Keratinocyte (primary cell): ENCODE measurements around the gene RAB3IL1. TPM values are rescaled to one million over a fixed set of nuclear protein-coding genes. Genes with fewer than 3 reads are reported as not detected.

Experiments
- DNase-seq: peaks from one replicate; pipeline ENCODE4 v3.0.0-alpha.2; 2011; ENCODE audit warnings: low read depth, missing footprints, low spot score
- FAIRE-seq: peaks from 2 replicates; lab custom pipeline; 2011; peaks lifted over from hg19 to GRCh38; lab: Jason Lieb, UNC
- H2AFZ ChIP-seq: 2 replicates; pipeline ENCODE4 v1.6.0; 2012; ENCODE audit warnings: low read length, control low read depth, inconsistent platforms; ENCODE audit not compliant: control insufficient read depth
- H3K27ac ChIP-seq: 2 replicates; pipeline ENCODE4 v1.5.1; 2011; ENCODE audit warnings: low read length; ENCODE audit not compliant: control insufficient read depth, insufficient read depth
- H3K27me3 ChIP-seq: 3 replicates; pipeline ENCODE4 v1.6.0; 2011; ENCODE audit warnings: low read length; ENCODE audit not compliant: control insufficient read depth, insufficient read depth; ENCODE audit errors: extremely low read depth
- H3K36me3 ChIP-seq, 2 experiments: 2 replicates in 1 of 2; 3 replicates in 1 of 2; pipeline ENCODE4 v1.5.1; 2011; ENCODE audit warnings: low read length in 2 of 2, mild to moderate bottlenecking in 1 of 2; ENCODE audit not compliant: control insufficient read depth in 2 of 2, insufficient read depth in 2 of 2; ENCODE audit errors: extremely low read depth in 1 of 2
- H3K4me1 ChIP-seq: 3 replicates; pipeline ENCODE4 v1.5.1; 2011; ENCODE audit warnings: low read length; ENCODE audit not compliant: control insufficient read depth, insufficient read depth; ENCODE audit errors: extremely low read depth
- H3K4me2 ChIP-seq: 3 replicates; pipeline ENCODE4 v1.6.0; 2011; ENCODE audit warnings: low read depth, low read length; ENCODE audit not compliant: control insufficient read depth, insufficient read depth; ENCODE audit errors: extremely low read depth
- H3K4me3 ChIP-seq, 3 experiments: fragments of 200-600 bp in 1 of 3; sonication (generic) in 1 of 3; 2 replicates in 2 of 3; 3 replicates in 1 of 3; pipeline ENCODE4 v1.5.1; 2011 to 2016; ENCODE audit warnings: low read length in 3 of 3, mild to moderate bottlenecking in 3 of 3, control low read depth in 2 of 3, inconsistent platforms in 1 of 3, low read depth in 1 of 3, mixed read lengths in 1 of 3, mixed run types in 1 of 3, moderate library complexity in 1 of 3; ENCODE audit not compliant: control insufficient read depth in 2 of 3, insufficient read depth in 2 of 3; ENCODE audit errors: extremely low read depth in 1 of 3
- H3K79me2 ChIP-seq: 2 replicates; pipeline ENCODE4 v1.6.0; 2012; ENCODE audit warnings: low read length; ENCODE audit not compliant: control insufficient read depth, insufficient read depth
- H3K9ac ChIP-seq: 3 replicates; pipeline ENCODE4 v1.6.0; 2011; ENCODE audit warnings: low read length; ENCODE audit not compliant: control insufficient read depth, insufficient read depth; ENCODE audit errors: extremely low read depth
- H3K9me1 ChIP-seq: 3 replicates; pipeline ENCODE4 v1.6.0; 2011; ENCODE audit warnings: low read length; ENCODE audit not compliant: control insufficient read depth, insufficient read depth; ENCODE audit errors: extremely low read depth
- H3K9me3 ChIP-seq: 2 replicates; pipeline ENCODE4 v1.5.1; 2012; ENCODE audit warnings: low read depth, low read length; ENCODE audit not compliant: control insufficient read depth
- H4K20me1 ChIP-seq: 3 replicates; pipeline ENCODE4 v1.6.0; 2011; ENCODE audit warnings: low read length; ENCODE audit not compliant: control insufficient read depth, insufficient read depth; ENCODE audit errors: extremely low read depth
- EZH2 ChIP-seq: IDR thresholded peaks from one replicate; pipeline ENCODE4 v1.6.1; 2012; ENCODE audit warnings: inconsistent platforms, mild to moderate bottlenecking, low read length, moderate library complexity
- dilution Hi-C: fragments of 300-500 bp; cut with MboI; formaldehyde crosslinking; loops from one replicate; pipeline ENCODE4 v1.7.0; 2020; ENCODE audit warnings: low sequenced_read_pairs; ENCODE audit not compliant: extremely low pct_ligation_motif_present
- polyA plus RNA-seq, 5 experiments: library from polyadenylated mRNA; depleted of rRNA in 3 of 5; stranded (reverse) in 3 of 5; stranded (forward) in 1 of 5; unstranded in 1 of 5; fragments of >200 nt; gene quantifications; 1 replicate in 1 of 5; 2 replicates in 3 of 5; 3 replicates in 1 of 5; pipeline versions ENCODE4 v1.2.1 to v1.2.3, GENCODE V29; 2011 to 2012; ENCODE audit warnings: missing spikeins in 2 of 5, low read depth in 1 of 5, low replicate concordance in 1 of 5
- TF ChIP-seq, protein P1 (sequence below), 3 experiments: IDR thresholded peaks in 1 of 3; conservative IDR thresholded peaks in 1 of 3; optimal IDR thresholded peaks in 1 of 3; 2 replicates in 2 of 3; 3 replicates in 1 of 3; pipeline versions ENCODE3 to v1.5.1; 2011; ENCODE audit warnings: low read length in 3 of 3, mild to moderate bottlenecking in 3 of 3, moderate library complexity in 2 of 3, control low read depth in 1 of 3, inconsistent platforms in 1 of 3; ENCODE audit not compliant: insufficient read depth in 2 of 3; ENCODE audit errors: extremely low read depth in 1 of 3

RAB3IL1 gene
- polyA plus RNA-seq, 1 donor (not counting 4 experiments of a cell fraction or from before 2014, with no cell fraction given) = 0.31 TPM

- no peak for DNase-seq
- Histone ChIP-seq H3K27me3 (peaks cover 8% of the 10 kb centered on the region), H4K20me1 (peaks cover 2% of the 10 kb centered on the region), H3K36me3 (peaks cover 0 to 2% of the 10 kb centered on the region in 2 experiments), H3K79me2 (no peaks in the 10 kb centered on the region), H3K9me1 (no peaks in the 10 kb centered on the region), H3K4me3 (no peak overlapping the region), H3K27ac (no peak overlapping the region), H3K9me3 (no peaks in the 10 kb centered on the region), H3K4me2 (no peak overlapping the region), H3K4me1 (no peaks in the 10 kb centered on the region), H2AFZ (no peak overlapping the region), H3K9ac (no peak overlapping the region)
- dilution Hi-C loops = no loop called here
- TF ChIP-seq, protein P1, sequence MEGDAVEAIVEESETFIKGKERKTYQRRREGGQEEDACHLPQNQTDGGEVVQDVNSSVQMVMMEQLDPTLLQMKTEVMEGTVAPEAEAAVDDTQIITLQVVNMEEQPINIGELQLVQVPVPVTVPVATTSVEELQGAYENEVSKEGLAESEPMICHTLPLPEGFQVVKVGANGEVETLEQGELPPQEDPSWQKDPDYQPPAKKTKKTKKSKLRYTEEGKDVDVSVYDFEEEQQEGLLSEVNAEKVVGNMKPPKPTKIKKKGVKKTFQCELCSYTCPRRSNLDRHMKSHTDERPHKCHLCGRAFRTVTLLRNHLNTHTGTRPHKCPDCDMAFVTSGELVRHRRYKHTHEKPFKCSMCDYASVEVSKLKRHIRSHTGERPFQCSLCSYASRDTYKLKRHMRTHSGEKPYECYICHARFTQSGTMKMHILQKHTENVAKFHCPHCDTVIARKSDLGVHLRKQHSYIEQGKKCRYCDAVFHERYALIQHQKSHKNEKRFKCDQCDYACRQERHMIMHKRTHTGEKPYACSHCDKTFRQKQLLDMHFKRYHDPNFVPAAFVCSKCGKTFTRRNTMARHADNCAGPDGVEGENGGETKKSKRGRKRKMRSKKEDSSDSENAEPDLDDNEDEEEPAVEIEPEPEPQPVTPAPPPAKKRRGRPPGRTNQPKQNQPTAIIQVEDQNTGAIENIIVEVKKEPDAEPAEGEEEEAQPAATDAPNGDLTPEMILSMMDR (optimal IDR thresholded peaks at IDR 0.05 in 1 of 3, IDR thresholded peaks at IDR 0.05 in 1 of 3, conservative IDR thresholded peaks at IDR 0.05 in 1 of 3; ENCODE audit: extremely low read depth in 1 of 3, insufficient read depth in 2 of 3, low read length in 3 of 3) = no peak
- no peak for TF ChIP-seq EZH2
- no peak for FAIRE-seq
These were observed 44.3 kb downstream of the RAB3IL1 start for GRCh38 chr11:61872935-61873565.

GRCh38 chr11:61871158-61871597 lies 46.2 kb downstream of the RAB3IL1 start:
- H3K9me3 ChIP-seq = no peaks in the 10 kb centered on the region
- dilution Hi-C loops = no loop called here
- no peaks in the 10 kb centered on the region for H3K9me1 ChIP-seq
- peak overlapping the region; percentile 68 for H3K4me2 ChIP-seq
- DNase-seq (no peak), FAIRE-seq (no peak)
- no peaks in the 10 kb centered on the region for H3K79me2 ChIP-seq
- TF ChIP-seq, protein P1 (optimal IDR thresholded peaks at IDR 0.05 in 1 of 3, IDR thresholded peaks at IDR 0.05 in 1 of 3, conservative IDR thresholded peaks at IDR 0.05 in 1 of 3; ENCODE audit: extremely low read depth in 1 of 3, insufficient read depth in 2 of 3, low read length in 3 of 3) = peak; percentile 97 to 99 (median 97)
- no peak for TF ChIP-seq EZH2
- no peak overlapping the region for H3K27ac ChIP-seq
- peaks cover 8% of the 10 kb centered on the region for H3K27me3 ChIP-seq
- peak overlapping the region in 1 of 3 experiments; percentile 9 for H3K4me3 ChIP-seq
- no peak overlapping the region for H3K9ac ChIP-seq
- peaks cover 2% of the 10 kb centered on the region for H4K20me1 ChIP-seq
- peaks cover 4% of the 10 kb centered on the region for H3K4me1 ChIP-seq
- peaks cover 0 to 2% of the 10 kb centered on the region in 2 experiments for H3K36me3 ChIP-seq
- peak overlapping the region; percentile 62 for H2AFZ ChIP-seq
